GM18505 (cell line): ENCODE data around the gene SLIT3.

Experiments
- ATAC-seq: cut with Tn5 transposase; IDR thresholded peaks from one replicate; pipeline ENCODE4 v1.9.1; 2021; ENCODE audit not compliant: unreplicated experiment
- POLR2A ChIP-seq: IDR thresholded peaks from 4 replicates; pipeline ENCODE4 v1.6.1; 2011; ENCODE audit warnings: borderline replicate concordance; ENCODE audit not compliant: insufficient read depth, insufficient read length; ENCODE audit errors: extremely low read depth

The SLIT3 gene

DNA sequence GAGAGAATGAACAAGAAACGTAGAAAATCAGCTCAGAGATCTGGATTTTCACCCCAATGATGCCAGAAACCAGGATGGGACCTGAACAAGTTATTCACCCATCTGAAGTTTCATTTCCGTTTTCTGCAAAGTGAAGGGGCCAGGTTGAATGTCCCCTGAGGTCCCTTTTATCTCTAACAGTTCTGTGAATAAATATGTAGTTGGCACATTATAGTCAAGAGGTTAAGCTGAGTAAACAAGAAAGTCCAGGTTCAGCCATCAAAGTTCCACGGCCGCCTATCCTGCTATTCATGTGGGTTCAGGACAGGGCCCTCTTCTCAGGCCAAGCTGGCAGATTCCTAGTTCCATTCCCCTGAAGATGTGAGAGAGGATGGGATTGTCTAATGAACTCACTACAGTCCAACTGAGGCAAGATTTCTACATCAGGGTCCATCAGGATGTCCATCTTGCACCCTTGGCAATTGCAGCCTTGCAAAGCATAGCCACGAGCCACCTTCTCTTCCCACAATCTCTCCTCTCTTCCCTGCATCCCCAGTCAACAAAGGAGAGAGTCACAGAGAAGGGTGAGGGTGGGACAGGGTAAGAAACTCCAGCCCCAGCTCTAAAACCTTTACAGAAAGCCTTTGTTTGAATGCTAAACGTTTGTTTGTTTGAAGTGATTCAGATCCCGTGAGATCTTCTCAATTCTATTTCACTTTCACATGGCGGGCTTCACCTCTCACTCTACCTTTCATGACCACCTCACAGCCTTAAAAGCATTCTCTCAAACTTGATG is 311.0 kb downstream of the SLIT3 start:
- no peak for TF ChIP-seq POLR2A
- ATAC-seq, result no peak

DNA sequence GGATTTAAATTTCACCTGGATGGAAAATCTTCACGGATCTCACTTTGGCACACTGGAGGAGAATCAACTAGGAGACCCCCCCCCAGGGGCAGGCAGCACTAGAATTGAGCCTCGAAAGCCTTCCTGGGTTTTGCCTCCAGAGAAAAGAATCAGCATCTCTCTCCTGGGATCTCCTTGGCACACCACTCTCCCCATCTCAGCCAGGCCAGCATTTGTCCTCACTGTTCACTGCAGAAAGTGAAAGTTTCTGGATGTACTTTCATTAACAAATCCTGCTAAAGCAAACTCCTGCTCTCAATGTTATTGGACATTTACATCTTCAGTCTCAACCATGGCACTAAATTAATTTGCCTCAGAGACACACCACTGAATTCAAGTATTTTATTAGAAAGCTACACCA is 312.2 kb downstream of the SLIT3 start:
- no peak for TF ChIP-seq POLR2A
- ATAC-seq, result no peak

DNA sequence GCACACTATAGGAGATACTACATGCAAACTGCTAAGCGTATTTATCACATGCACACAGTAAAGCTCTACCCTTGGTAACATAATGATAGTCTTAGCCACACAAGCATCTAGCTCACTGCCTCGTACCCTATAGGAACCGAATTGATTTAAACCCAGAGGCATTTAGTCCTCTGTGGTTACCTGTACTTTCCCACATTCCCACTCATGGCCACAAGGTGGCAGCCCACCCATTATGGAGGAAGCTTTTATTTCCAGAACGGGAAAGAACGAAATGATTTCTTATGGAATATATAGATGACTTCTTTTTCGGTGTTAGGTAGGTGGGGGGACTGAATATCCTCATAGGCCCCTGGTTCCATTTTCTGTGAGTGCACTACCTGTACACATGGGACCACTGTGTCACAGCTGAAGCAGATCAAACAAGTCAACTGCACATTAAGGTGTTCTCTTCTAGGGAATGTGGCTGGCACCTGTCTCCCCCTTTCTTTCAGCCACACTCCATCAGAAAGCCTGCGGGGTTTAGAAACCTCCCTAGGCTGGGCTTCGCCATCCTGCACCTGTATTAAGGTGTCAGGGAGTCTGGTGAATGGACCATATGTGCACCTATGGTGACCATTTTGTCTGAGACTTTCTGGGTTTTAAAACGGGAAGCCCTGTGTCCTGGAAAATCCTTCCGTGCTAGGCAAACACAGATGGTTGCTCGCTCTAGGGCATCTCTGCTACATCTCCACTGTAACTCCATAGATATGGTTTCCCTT is 313.2 kb downstream of the SLIT3 start:
- ATAC-seq, result peak; percentile 48
- no peak for TF ChIP-seq POLR2A

DNA sequence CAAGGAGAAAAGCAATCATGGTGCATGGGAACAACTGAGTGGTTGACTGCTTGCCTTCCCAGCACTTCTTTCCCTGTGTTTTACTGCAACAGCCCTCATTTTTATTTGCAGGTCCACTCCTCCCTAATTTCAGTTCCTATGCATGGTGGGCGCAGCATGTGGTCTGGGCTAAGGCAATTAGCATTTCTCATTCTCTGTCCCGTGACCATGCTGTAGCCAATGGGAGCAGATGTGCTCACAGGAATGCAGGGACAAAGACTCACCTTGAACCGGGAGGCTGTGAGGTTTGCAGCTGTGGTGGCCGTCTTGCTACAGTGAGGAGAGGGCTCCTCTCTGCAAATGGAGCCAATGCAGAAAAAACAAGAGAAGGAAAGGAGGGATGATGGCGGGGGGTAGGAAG is 315.5 kb downstream of the SLIT3 start:
- ATAC-seq, result no peak
- TF ChIP-seq POLR2A, result no peak

DNA sequence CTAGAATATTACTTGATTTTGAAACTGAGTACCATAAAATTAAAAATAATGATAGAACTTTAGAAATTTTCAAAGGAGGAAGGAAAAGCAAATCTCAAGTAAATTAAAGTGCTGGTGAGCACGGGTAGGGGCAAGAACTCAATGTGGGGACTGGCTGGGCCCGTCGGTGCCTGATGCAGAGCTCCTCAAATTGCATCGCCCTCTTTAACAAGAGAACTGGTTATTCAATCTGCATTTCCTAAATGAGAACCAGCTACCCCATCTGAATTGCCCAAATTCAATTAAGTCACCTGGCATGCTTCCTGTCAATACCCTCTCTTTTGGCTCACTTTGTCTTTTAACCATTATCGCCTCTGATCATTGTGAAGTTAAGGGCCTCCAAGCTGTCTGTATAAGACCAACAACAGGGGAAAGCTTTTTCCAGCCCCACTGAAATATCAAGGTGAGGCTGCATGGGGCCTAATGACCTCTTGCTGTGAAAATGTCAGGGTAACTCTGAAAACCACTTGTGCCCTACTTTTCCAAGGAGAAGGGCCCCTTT is 316.7 kb downstream of the SLIT3 start:
- no peak for TF ChIP-seq POLR2A
- ATAC-seq, result no peak

DNA sequence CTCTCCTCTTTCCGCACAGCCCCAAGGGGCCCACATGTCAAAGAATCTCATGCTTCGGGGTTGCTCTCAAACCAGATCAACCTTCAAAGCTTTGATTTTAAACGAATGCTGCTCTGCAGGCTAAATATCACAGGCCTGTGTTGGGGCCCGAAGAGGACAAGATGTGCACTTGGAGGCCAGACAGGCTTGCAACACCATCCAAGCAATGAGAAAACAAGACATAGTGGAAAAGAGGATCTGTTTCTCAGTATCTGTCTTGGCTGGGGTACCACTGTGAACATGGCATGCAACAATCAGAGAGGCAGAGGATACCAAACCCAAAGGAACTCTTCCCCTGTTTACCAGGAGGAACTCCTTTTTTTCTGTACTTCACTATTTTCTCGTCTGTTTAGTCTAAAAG is 321.8 kb downstream of the SLIT3 start:
- TF ChIP-seq POLR2A, result no peak
- ATAC-seq, result no peak

DNA sequence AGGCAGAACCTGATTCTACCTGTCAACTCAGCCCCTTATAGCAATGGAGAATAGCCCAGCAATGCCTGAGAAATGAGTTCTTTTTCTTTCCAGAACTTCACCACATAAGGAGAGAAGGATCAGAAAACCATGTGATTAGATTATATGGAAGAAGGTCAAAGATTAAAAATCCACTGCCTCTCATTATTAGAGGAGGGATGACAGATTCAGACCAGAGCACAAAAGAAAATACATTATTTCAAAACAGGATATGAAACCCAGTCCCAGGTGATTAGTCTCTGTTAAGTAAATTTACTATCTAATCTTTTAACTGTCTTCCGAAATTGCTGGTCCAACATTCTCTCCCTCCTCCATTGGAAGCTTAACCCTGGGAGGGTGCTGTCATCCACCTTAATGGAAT is 322.4 kb downstream of the SLIT3 start:
- no peak for TF ChIP-seq POLR2A
- ATAC-seq, result no peak

DNA sequence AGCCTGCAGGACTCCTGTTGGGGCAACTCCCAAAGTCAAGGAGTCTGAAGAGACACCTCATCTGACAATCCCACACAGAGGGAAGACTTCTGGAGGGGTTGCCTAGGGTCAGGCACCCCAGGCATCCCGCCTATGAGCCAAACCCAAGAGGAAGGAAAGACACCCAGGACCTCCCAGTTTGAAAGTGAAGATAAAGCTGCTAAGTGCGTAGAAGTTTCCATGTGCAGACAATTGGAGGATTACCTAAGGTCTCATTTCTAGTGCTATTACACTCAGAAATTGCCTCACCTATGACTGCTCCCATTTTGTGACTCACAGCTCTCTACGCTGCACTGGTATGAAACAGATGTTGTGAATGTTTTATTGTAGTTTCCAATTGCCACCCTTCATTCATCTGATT is 322.9 kb downstream of the SLIT3 start:
- TF ChIP-seq POLR2A, result no peak
- ATAC-seq, result no peak

DNA sequence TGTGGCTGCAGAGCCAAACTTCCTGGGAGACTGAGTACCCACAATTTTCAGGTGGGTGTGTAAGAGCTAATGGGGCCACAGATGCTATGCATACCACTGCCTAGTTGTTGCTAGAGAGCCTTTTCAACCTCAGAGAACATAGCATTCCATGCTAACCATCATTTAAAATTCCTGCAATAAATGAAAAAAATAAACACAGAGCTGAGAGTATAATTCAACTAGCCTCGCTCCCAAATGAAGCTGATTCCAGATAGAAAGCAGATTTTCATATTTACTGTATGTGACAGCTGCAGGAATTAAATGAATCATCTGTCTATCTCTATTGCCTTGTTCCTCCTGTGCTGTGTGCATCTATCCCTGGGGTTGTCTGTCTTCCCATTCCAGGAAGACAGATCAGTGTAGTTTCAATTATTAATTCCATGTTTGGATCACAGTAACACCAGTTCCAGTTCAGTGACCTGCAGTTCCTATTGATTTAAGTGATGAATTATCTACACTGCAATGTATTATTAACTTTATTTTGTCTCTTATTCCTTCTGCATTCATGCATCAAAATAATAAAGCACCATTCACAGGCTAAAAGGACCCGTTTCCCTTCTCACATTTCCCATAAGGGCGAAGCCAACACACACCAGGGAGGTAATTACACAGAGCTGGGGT is 324.5 kb downstream of the SLIT3 start:
- ATAC-seq, result no peak
- TF ChIP-seq POLR2A, result no peak

DNA sequence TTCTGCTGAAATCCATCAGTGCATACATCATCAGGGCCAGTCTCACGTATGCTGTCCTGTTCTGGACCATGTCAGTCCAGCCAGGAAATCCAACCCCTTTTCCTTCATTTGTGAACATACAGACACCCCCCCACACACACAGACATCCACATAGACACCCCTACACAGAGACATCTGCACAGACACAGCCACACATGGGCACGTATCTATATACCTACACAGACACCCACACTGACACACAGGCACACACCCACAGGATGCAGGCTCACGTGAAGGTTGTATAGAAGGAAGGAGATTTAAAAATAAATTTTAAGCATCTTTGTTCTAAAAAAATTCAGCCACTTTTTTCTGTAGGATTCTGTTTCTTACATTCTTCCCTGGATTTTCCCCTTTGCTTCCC is 325.6 kb downstream of the SLIT3 start:
- no peak for ATAC-seq
- no peak for TF ChIP-seq POLR2A

DNA sequence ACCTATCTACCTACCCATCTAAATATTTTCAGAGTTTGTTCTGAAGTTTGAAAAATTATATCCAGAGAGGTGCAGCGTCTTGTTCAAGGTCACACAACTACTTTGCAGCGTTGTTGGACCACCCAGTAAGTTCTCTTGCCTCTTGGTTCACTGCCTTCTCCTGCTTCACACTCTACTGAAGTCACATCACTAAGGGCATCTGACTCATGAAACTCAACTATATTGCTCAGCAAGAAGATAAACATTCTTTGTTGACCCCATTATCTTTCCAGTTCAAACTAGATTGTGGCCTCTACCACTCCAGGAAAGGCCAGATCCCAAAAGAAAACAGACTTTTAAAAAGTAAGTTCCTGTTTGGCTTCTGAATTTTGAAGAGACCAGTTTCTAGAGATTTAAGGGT is 326.9 kb downstream of the SLIT3 start:
- ATAC-seq, result no peak
- TF ChIP-seq POLR2A, result no peak

DNA sequence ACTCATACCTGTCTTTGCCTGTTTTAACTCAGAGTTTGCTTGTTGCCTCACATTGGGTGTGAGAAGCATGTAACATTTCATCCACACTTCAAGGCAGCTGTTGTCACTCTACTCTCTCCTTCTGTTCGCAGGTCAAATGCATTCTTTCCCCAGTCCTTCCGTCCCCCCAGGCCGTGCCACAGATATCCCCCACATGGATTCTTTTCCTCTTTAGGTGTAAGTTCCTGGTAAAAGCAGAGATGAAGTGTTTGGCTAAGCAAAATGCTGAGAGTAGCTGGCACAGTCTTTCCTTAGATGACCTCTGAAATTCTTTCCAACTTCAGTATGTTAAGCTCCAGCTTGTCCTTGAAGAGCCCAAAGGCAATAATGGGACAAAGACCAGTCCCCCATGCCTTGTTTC is 328.2 kb downstream of the SLIT3 start:
- TF ChIP-seq POLR2A, result no peak

DNA sequence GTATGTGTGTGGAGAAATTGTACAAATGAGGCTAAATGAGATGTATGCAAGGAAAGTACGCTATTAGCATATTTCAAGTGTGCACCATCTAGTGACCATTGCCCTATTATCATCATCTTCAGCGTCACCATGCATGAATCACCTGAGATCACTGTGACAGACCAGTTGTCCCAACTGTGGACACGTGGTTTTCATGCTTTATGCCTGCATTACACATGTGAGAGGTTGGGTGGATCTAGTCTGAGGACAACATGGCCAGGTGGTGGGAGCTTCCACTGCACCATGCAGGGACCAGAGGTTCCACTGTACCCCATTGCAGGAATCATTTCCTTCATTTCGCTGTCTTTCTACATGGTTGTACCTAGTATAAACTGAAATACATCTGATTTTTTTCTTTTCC is 329.8 kb downstream of the SLIT3 start:
- no peak for ATAC-seq
- no peak for TF ChIP-seq POLR2A

More for the DNA sequence above, 328.2 kb downstream of the SLIT3 start:
- no peak for ATAC-seq
